GM10847 (cell line): ENCODE data around the gene PDGFRB.

ENCODE experiments used
- POLR2A ChIP-seq: IDR thresholded peaks from 2 replicates; pipeline ENCODE4 v1.6.1; 2011; ENCODE audit not compliant: insufficient read length; ENCODE audit errors: extremely low read depth

PDGFRB gene

DNA sequence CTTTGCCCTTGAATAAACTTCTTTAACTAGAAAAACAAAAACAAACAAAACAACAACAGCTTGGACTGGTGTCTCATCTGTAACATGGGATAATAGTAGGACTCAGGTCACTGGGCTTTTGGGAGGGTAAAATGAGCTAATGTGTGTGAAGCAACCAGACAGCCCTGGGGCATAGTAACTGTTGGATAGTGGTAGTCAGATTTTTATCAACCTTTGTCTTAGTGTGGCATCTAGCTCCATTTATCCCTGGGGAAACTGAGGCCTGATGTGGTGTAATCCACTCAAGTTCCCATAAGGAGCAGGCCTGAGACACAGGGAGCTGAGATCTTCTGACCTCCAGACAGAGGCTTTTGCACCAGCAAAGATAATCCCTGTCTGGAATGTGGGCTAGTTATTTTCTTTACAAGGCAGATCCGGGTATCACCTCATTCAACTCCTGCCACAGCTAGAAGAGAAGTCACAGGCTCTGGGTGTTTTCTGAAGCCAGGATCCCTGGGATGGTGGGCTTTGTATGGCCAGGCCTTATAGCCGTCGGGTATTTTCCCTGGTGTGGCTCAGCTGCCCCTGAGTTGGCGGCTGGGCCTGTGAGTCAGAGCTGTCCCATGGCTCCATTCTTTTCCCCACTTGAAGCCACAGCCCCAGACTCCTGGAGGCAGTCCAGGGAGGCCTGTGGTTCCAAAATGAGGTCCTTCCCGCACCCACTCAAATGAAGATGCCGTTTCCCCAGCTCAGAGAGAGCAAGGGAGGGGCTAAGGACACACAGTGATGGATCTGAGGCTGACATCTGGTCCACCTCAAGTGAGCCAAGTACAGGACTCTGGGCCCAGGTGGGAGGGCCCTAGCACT, 43.2 kb downstream of the PDGFRB start:
- TF ChIP-seq POLR2A, result no peak

DNA sequence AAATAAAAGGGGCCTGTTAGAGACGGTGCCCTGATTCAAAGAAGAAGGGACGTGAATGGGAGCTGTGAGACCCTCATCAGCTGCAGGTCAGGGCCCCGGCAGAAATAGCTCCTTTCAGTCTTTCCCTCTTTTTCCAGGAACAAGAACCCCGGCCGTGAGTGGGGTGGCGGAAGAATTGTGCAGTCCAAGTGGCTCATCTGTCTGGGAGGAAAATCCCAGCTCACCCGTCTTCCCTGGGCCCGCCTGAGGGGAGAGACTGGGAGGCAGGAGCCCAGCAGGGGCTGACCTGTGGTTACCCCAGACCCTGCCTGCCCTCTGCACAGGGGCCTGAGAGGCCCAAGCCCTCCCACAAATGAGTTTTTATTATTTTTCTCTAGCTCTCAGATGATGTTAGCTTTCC, 44.5 kb downstream of the PDGFRB start:
- TF ChIP-seq POLR2A, result no peak

DNA sequence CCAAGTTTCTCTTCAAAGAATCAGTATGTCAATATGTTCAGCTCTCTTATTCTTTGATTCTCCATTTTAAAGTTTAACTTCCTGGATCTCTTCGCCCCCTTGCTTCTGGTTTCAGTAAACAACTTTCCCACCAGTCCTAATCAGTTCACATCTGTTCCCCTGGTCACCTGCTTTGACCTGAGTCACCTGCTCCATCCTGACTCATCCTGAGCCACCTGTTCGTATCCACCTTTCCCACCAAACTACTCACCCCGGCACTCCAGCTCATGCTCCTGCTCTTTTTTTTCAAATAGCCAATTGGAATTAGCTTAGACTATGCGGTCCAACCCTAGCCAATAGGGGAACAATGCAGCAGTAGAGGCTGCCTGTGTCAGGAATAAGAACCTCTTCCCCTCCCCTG, 45.7 kb downstream of the PDGFRB start:
- TF ChIP-seq POLR2A, result no peak

DNA sequence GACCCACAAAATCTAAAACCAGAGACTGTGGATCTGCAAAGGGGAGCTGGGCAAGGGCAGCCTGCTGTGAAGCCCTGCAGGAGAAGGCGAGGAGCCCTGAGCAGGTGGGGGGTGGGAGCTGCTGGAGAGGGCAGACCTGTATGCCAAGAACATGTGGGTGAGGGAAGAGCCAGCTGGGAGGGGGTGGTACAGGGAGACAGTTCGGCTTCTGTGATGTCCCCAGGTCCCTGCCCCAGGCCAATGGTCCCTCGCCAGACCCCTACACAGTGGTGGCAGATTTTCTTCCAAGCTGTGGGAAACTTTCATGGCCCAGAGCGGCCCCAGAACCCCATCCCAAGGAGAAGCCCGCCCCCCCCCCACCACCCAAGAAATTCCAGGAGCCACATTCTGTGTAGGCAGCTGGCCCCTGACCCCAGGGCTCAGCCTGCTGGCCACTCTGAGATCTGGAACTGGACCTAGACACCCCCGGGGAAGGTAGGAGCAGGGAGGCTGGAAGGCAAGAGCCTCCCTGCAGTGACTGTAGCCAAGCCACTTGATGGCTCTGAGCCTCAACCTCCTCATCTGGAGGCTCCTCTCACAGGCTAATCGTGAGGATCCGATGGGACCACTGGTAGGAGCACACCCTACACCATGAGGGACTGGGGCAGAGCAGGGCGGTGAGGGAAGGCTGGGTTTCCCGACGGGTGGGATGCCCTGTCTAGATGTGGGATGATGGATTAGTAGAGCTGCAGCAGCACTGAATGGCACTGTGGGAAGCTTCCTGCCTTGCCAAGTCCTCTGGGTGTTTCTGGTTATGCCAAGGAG, 46.7 kb downstream of the PDGFRB start:
- TF ChIP-seq POLR2A, result no peak

DNA sequence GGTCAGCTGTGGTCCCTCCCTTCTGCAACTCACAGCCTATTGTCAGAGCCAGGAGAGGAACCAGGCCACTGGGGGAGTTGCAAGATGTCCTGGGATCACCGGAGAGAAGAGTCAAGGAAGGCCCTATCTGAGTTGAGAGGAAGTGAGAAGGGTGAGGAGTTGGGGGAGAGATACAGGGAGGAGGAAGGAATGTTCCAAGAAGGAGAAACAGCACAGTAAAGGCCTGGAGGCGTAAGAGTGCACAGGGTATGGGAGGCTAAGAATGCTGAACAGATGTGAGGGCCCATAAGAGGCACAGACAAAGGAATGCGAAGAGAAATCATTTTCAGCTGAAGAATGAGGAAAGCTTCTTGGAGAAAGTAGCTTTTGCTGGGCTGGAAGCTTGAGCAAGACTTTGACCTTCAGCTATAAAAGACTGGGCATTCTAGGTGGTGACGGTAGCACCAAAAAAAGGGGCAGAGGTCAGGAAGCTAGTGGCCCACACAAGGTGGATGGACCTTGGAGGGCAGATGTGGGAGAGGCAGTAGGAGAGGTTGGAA, 47.7 kb downstream of the PDGFRB start:
- no peak for TF ChIP-seq POLR2A

DNA sequence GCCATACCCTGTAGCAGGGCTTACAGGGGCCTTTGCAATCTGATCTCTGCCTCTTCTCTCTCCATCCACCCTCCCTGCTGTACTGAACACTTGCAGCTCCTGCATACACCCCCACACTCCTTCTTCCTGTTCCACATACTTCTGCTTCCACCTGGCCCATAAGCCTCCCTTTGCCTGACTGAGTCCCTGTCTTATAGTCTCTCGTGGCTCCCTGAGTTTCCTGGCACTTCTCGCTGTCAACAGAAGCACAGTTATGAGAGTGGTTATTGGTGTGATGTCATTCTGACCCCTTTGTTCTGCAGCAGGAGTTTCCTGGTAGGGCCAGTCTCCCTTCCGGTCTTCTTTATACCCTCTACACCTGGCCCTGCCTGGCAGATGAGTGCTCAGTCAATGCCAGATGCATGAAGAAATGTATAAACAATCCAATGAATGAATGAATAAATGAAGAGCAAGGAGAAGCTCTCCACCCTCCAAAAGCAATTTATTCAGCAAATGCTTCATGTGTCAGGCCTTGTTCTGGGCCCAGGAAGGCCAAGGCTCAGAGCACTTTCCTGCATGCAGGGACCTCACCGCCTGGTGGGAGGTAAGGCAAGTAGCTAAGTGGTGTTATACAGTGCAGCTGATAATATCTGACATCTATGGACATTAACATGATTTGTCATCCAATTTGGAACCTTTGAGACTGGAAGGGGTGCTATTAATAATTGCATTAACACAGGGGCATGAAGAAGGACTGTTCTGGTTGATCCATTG, 48.8 kb downstream of the PDGFRB start:
- TF ChIP-seq POLR2A, result no peak

DNA sequence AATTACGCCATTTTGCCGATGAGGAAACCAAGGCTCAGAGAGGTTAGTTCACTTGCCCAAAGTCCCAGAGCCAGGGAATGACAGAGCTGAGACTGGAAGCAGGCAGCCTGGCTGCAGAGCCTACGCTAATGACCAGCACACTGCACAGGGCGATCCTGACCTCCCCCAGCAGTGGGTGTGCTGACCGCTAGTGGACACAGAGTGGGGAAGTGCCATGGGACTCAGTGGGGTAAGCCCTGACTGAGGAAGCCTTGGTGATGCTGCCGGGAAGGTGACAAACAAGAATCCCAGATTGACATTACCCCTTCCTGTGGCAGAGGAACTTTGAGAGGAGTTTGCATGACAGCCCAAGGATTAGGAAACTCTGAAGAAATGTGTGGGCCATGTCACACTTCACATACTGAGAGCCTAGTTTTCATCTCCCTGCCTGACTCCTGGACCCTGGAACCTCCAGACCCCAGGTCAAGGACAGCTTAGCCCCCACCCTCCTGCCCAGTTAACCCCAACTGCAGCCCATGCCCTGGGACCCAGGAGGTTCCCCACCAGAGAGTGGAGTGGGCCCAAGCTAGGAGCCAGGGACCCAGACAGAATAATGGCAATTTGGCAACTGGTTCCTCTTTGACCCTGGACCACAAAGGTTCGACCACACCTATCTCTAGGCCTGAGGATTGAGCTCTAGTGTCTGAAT, 49.6 kb downstream of the PDGFRB start:
- TF ChIP-seq POLR2A, result no peak

DNA sequence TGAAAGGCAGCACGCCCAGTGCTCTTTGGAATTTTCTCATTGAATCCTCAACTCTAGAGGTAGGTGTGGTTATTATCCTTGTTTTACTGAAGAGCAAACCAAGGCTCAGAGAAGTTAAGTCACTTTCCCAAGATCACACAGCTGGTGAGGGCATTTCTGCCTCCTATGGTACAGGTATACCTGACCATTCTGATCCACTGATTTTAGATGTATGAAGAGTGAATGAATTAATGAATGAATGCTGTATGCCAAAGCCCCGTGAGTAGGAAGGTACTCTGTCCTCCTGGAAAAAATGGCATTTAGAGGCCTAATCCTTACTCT, 51.1 kb downstream of the PDGFRB start:
- TF ChIP-seq POLR2A, result no peak

DNA sequence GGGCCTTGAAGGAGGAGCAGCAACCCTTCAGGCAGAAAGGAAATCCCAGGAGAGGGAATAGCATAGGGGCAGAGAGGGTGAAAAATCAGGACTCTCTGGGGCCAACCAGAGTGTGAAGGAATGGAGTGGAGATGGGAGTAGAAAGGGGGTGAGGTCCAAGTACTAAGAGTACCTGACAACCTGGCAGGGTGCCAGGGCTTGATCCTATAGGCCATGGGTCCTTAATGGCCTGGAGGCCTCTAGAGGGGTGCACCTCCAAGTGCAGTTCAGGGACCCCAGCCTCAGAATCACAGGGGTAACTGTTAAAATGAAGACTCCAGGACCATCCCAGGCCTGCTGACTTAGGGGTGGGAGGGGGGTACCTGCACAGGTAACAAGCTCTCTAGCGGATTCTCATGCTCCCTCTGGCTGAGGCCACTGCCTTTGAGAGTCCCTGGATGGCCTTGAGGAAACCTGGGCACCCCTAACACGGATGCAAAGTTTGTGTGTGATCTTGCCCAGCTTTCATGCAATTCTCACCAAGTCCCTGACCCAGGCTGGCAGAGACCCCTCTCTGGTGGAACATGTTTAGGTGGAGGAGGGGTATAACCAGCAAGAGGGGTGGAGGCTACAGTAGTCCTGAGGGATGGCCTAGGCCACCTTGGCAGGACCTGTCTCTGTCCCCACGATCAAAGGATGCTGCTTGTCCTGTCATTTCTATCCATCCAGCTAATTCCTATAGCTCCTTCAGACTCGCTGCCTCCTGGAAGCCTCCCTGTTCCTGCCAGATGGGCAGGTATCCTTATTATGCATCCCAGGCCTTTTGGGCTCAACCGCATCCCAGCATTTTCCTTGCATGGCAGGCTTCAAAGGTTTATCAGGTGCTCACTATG, 51.7 kb downstream of the PDGFRB start:
- no peak for TF ChIP-seq POLR2A

DNA sequence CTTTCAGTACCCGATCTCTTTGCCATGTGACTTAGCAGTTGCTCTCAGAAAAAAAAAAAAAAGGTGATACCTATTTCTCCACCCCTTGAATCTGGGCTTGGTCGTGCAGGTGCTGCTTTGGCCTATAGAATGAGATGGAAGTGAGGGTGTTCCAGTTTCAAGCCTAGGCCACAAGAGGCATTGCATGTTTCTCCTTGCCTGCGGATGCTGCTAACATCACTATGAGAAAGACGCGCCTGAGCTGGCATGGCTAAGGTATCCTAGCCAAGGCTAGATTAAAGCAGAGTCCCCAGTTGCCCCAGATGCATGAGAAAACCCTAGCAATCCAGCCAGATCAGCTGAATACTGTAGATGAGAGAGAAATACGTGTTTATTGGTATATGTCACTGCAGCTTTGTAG, 54.6 kb downstream of the PDGFRB start:
- TF ChIP-seq POLR2A, result no peak

DNA sequence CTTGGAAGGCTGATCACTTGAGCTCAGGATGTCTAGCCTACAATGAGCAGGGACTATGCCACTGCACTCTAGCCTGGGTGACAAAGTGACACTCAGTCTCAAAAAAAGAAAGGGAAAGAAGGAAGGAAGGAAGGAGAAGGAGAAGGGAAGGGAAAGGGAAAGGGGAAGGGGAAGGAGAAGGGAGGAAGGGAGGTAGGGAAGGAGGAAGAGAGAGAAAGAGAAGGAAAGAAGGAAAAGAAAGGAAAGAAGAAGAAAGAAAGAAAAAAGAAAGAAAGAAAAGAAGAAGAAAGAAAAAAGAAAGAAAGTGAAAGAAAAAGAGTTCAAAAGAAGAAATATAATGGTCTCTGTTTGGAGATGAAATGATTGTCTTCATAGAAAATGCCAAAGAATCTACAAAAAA, 58.5 kb downstream of the PDGFRB start:
- TF ChIP-seq POLR2A, result no peak

DNA sequence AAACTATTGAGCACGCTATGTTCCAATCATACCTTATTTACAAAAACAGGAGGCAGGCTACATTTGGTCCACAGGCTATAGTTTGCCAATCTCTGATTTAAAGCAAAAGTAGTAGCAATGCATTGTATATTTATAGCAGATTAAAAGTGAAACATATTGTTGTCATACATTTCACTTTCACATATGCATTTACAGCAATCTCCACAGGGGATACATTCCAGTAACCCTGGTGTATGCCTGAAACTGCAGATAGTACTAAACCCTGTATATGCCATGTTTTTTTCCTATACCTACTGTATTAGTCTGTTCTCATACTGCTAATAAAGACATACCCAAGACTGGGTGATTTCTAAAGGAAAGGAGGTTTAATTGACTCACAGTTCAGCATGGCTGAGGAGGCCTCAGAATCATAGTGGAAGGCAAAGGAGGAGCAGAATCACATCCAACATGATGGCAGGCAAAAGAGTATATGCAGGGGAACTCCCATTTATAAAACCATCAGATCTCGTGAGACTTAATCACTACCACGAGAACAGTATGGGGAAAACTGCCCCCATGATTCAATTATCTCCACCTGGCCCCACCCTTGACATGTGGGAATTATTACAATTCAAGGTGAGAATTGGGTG, 63.4 kb downstream of the PDGFRB start:
- TF ChIP-seq POLR2A, result no peak

DNA sequence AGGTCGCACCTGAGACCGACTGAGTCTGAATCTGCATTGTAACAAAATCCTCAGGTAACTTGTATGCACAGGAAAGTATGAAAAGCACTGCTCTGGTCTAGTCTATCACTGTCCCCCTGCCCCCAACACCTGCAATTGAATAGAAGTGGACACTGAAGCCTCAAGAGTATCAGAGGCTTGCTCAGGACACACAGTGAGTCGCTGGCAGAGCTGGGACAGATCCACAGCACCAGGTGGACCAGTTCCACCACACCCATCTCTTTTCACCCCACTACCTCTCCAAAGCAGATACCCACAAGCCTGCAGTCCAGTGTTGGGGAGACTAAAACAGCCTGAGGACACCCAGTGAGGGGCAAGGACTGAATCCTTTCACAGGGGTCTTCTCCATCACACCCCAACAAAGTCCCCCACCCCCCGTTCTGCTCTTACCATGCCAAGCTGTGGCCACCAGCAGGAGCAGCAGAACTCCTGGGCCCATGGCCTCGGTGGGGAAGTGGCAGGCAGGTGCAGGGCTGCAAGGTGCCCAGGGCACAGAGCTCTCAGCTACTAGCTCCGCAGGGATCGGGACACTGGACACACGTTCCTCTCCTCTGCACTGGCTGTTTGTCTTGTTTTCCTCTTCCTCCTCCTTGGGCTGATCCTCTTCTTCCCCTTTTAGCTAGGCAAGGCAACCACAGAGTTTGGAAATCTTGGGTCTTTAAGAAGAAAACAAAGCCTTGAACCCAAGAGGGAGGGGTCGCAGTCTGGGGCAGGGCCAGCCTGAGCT, 69.5 kb downstream of the PDGFRB start, which contains the start of gene CSF1R:
Gene CSF1R, minus strand, starts transcription at position 605 of the 766 bp plus-strand sequence. Its CDS starts 127 bp downstream, at position 478.
- TF ChIP-seq POLR2A, result no peak
